H9 (cell line): ENCODE data around the gene TSPEAR. TPM values are rescaled to one million over a fixed set of nuclear protein-coding genes. Genes with fewer than 3 reads are reported as not detected.
A peak's percentile ranks its signal among the peaks of the same experiment; 100 is the strongest.

ENCODE experiments used
- DNase-seq: peaks from one replicate; pipeline ENCODE4 v3.0.0-alpha.2; 2017
- H2AFZ ChIP-seq: one replicate; pipeline ENCODE4 v1.6.1; 2013; ENCODE audit warnings: mild to moderate bottlenecking, low read length, control low read depth, moderate library complexity
- H2AK5ac ChIP-seq: 2 replicates; pipeline ENCODE4 v1.6.1; 2013; ENCODE audit warnings: low read length, control low read depth, mixed read lengths; ENCODE audit not compliant: insufficient read length
- H2BK120ac ChIP-seq: one replicate; pipeline ENCODE4 v1.6.1; 2013; ENCODE audit warnings: low read depth, mild to moderate bottlenecking, low read length, control low read depth, inconsistent platforms; ENCODE audit not compliant: poor library complexity, severe bottlenecking
- H2BK12ac ChIP-seq: 2 replicates; pipeline ENCODE4 v1.6.1; 2013; ENCODE audit warnings: low read length, control low read depth, mixed read lengths, low read depth; ENCODE audit not compliant: insufficient read length
- H2BK15ac ChIP-seq: 2 replicates; pipeline ENCODE4 v1.6.1; 2013; ENCODE audit warnings: low read depth, low read length, control low read depth
- H2BK20ac ChIP-seq: one replicate; pipeline ENCODE4 v1.6.1; 2013; ENCODE audit warnings: low read depth, mild to moderate bottlenecking, low read length, control low read depth, inconsistent platforms; ENCODE audit not compliant: poor library complexity, severe bottlenecking
- H2BK5ac ChIP-seq: 2 replicates; pipeline ENCODE4 v1.6.1; 2013; ENCODE audit warnings: low read length, control low read depth, mixed read lengths; ENCODE audit not compliant: insufficient read length
- H3K14ac ChIP-seq: 2 replicates; pipeline ENCODE4 v1.6.1; 2013; ENCODE audit warnings: low read length, control low read depth; ENCODE audit not compliant: insufficient read depth
- H3K18ac ChIP-seq: 2 replicates; pipeline ENCODE4 v1.6.1; 2013; ENCODE audit warnings: low read depth, mild to moderate bottlenecking, mixed read lengths, low read length, control low read depth; ENCODE audit not compliant: insufficient read length
- H3K23ac ChIP-seq: 2 replicates; pipeline ENCODE4 v1.6.1; 2013; ENCODE audit warnings: low read length, control low read depth, mixed read lengths, low read depth; ENCODE audit not compliant: insufficient read length
- H3K23me2 ChIP-seq: 2 replicates; pipeline ENCODE4 v1.6.1; 2013; ENCODE audit warnings: low read depth, mild to moderate bottlenecking, mixed read lengths, low read length, control low read depth; ENCODE audit not compliant: insufficient read length, poor library complexity, severe bottlenecking
- H3K27ac ChIP-seq: 2 replicates; pipeline ENCODE4 v1.5.1; 2013; ENCODE audit warnings: low read length, control low read depth, mixed read lengths, low read depth; ENCODE audit not compliant: insufficient read length
- H3K27me3 ChIP-seq: 2 replicates; pipeline ENCODE4 v1.6.1; 2013; ENCODE audit warnings: low read length, control low read depth, inconsistent platforms; ENCODE audit not compliant: insufficient read depth
- H3K4ac ChIP-seq: 2 replicates; pipeline ENCODE4 v1.6.1; 2013; ENCODE audit warnings: low read depth, mild to moderate bottlenecking, control low read depth, inconsistent platforms, low read length, moderate library complexity
- H3K4me1 ChIP-seq: 2 replicates; pipeline ENCODE4 v1.6.1; 2013; ENCODE audit warnings: low read length, control low read depth, inconsistent platforms; ENCODE audit not compliant: insufficient read depth
- H3K4me2 ChIP-seq: 2 replicates; pipeline ENCODE4 v1.6.1; 2013; ENCODE audit warnings: low read length, control low read depth, mixed read lengths; ENCODE audit not compliant: insufficient read length, insufficient read depth
- H3K56ac ChIP-seq: 2 replicates; pipeline ENCODE4 v1.6.1; 2013; ENCODE audit warnings: low read depth, mild to moderate bottlenecking, mixed read lengths, low read length, control low read depth; ENCODE audit not compliant: insufficient read length
- H3K79me1 ChIP-seq: 2 replicates; pipeline ENCODE4 v1.6.1; 2013; ENCODE audit warnings: low read depth, mild to moderate bottlenecking, moderate library complexity, low read length, control low read depth, inconsistent platforms; ENCODE audit not compliant: insufficient read depth, poor library complexity, severe bottlenecking
- H3K79me2 ChIP-seq: 2 replicates; pipeline ENCODE4 v1.6.1; 2013; ENCODE audit warnings: low read length, control low read depth, inconsistent platforms; ENCODE audit not compliant: insufficient read depth
- H3K9ac ChIP-seq: 2 replicates; pipeline ENCODE4 v1.6.1; 2013; ENCODE audit warnings: low read length, control low read depth, mixed read lengths; ENCODE audit not compliant: insufficient read length; ENCODE audit errors: extremely low read depth
- H3K9me3 ChIP-seq: one replicate; pipeline ENCODE4 v1.6.1; 2013; ENCODE audit warnings: low read depth, low read length, inconsistent platforms; ENCODE audit not compliant: control insufficient read depth
- H3T11ph ChIP-seq: one replicate; pipeline ENCODE4 v1.6.1; 2013; ENCODE audit warnings: mild to moderate bottlenecking, low read length, control low read depth, inconsistent platforms
- H4K20me1 ChIP-seq: one replicate; pipeline ENCODE4 v1.6.1; 2013; ENCODE audit not compliant: control insufficient read depth, insufficient read length, insufficient read depth
- H4K5ac ChIP-seq: 2 replicates; pipeline ENCODE4 v1.6.1; 2013; ENCODE audit warnings: low read depth, mild to moderate bottlenecking, mixed read lengths, low read length, control low read depth; ENCODE audit not compliant: insufficient read length
- H4K8ac ChIP-seq: replicated peaks from 2 replicates; pipeline ENCODE4 v1.6.1; 2013; ENCODE audit warnings: low read length, control low read depth, mixed read lengths, low read depth; ENCODE audit not compliant: insufficient read length
- H4K91ac ChIP-seq: 2 replicates; pipeline ENCODE4 v1.6.1; 2013; ENCODE audit warnings: low read depth, mild to moderate bottlenecking, moderate library complexity, mixed read lengths, low read length, control low read depth; ENCODE audit not compliant: insufficient read length
- H3K27ac Mint-ChIP-seq, 3 experiments: 2 replicates in 2 of 3; 3 replicates in 1 of 3; pipeline ENCODE4 v1.8.0; 2020 to 2021; ENCODE audit warnings: mixed read lengths in 3 of 3, mild to moderate bottlenecking in 1 of 3, moderate library complexity in 1 of 3
- H3K27me3 Mint-ChIP-seq: 2 replicates; pipeline ENCODE4 v1.8.0; 2021; ENCODE audit warnings: low read depth, mild to moderate bottlenecking, moderate library complexity, mixed read lengths
- H3K36me3 Mint-ChIP-seq, 3 experiments: 2 replicates in 2 of 3; 3 replicates in 1 of 3; pipeline ENCODE4 v1.8.0; 2020 to 2021; ENCODE audit warnings: low read depth in 3 of 3, mixed read lengths in 3 of 3; ENCODE audit not compliant: insufficient read depth in 1 of 3
- H3K4me1 Mint-ChIP-seq, 2 experiments: 2 replicates each; pipeline ENCODE4 v1.8.0; 2020; ENCODE audit warnings: mixed read lengths in 2 of 2
- H3K4me3 Mint-ChIP-seq, 2 experiments: 2 replicates in 1 of 2; 3 replicates in 1 of 2; pipeline ENCODE4 v1.8.0; 2020 to 2021; ENCODE audit warnings: mild to moderate bottlenecking in 2 of 2, mixed read lengths in 2 of 2, moderate library complexity in 1 of 2
- H3K9me3 Mint-ChIP-seq, 2 experiments: 2 replicates in 1 of 2; 3 replicates in 1 of 2; pipeline ENCODE4 v1.8.0; 2020; ENCODE audit warnings: mild to moderate bottlenecking in 2 of 2, mixed read lengths in 2 of 2, moderate library complexity in 1 of 2
- WGBS: extraction: QIAGEN DNeasy Blood & Tissue Kit; methylation state at CpG from one replicate; pipeline ENCODE4 v1.1.7; 2013; ENCODE audit warnings: missing lambda C conversion rate, low lambda C conversion rate, mixed read lengths; ENCODE audit not compliant: insufficient read length; ENCODE audit errors: extremely low coverage; 5-methylcytosine and 5-hydroxymethylcytosine counted together
- total RNA-seq: library from RNA; stranded (reverse); gene quantifications from 2 replicates; pipeline ENCODE4 v1.2.1, GENCODE V29; 2021
- TF ChIP-seq, protein P1 (sequence below): fragments of 200-600 bp; sonication (generic); conservative IDR thresholded peaks from 3 replicates; pipeline ENCODE4 v1.8.0; 2021; ENCODE audit warnings: antibody characterized with exemption, mild to moderate bottlenecking

Gene TSPEAR
- total RNA-seq, 1 experiment from 2014 or later = 1.3 TPM

- H3K27me3 Mint-ChIP-seq = peaks cover 14% of the 10 kb centered on the region
- H3K18ac ChIP-seq = no peak overlapping the region
- H3K4me2 ChIP-seq = no peak overlapping the region
- no peaks in the 10 kb centered on the region for H3K79me1 ChIP-seq
- H3K56ac ChIP-seq = no peak overlapping the region
- no peaks in the 10 kb centered on the region for H3K27me3 ChIP-seq
- H3K9ac ChIP-seq = no peak overlapping the region
- H4K20me1 ChIP-seq = no peaks in the 10 kb centered on the region
- no peaks in the 10 kb centered on the region for H3K9me3 ChIP-seq
- H3K4me1 ChIP-seq = no peaks in the 10 kb centered on the region
- H3K14ac ChIP-seq = no peak overlapping the region
- H3K4me1 Mint-ChIP-seq = peaks cover 22 to 23% of the 10 kb centered on the region in 2 experiments
- H2BK20ac ChIP-seq = no peak overlapping the region
- no peak overlapping the region for H4K91ac ChIP-seq
- H2BK5ac ChIP-seq = no peak overlapping the region
- no peak overlapping the region for H2AFZ ChIP-seq
- H3K27ac Mint-ChIP-seq = no peak overlapping the region
- no peak overlapping the region for H3K4ac ChIP-seq
- H3K36me3 Mint-ChIP-seq = peaks cover 0 to 24% (median 6%) of the 10 kb centered on the region in 3 experiments; a peak in 5 of 7 replicates
- H2BK120ac ChIP-seq = no peak overlapping the region
- TF ChIP-seq, protein P1, sequence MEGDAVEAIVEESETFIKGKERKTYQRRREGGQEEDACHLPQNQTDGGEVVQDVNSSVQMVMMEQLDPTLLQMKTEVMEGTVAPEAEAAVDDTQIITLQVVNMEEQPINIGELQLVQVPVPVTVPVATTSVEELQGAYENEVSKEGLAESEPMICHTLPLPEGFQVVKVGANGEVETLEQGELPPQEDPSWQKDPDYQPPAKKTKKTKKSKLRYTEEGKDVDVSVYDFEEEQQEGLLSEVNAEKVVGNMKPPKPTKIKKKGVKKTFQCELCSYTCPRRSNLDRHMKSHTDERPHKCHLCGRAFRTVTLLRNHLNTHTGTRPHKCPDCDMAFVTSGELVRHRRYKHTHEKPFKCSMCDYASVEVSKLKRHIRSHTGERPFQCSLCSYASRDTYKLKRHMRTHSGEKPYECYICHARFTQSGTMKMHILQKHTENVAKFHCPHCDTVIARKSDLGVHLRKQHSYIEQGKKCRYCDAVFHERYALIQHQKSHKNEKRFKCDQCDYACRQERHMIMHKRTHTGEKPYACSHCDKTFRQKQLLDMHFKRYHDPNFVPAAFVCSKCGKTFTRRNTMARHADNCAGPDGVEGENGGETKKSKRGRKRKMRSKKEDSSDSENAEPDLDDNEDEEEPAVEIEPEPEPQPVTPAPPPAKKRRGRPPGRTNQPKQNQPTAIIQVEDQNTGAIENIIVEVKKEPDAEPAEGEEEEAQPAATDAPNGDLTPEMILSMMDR = no peak
- peak; percentile 21 for DNase-seq
- no peak overlapping the region for H3T11ph ChIP-seq
- H3K9me3 Mint-ChIP-seq = peaks cover 12 to 22% of the 10 kb centered on the region in 2 experiments
- no CpG with 5 or more reads among the region's 15 CpGs for WGBS
- no peaks in the 10 kb centered on the region for H3K79me2 ChIP-seq
- no peak overlapping the region for H2AK5ac ChIP-seq
- H2BK12ac ChIP-seq = no peak overlapping the region
- no peak overlapping the region for H3K4me3 Mint-ChIP-seq
- H2BK15ac ChIP-seq = no peak overlapping the region
- no peak overlapping the region for H3K27ac ChIP-seq
- no peak overlapping the region for H4K8ac ChIP-seq
- H3K23me2 ChIP-seq = no peaks in the 10 kb centered on the region
- H4K5ac ChIP-seq = no peak overlapping the region
- H3K23ac ChIP-seq = no peak overlapping the region
Measured at GRCh38 chr21:44582055-44582454, 129.3 kb downstream of the TSPEAR start.
